A549 (cell line): Measurements from ENCODE around the gene EID2. TPM values are rescaled to one million over a fixed set of nuclear protein-coding genes. Genes with fewer than 3 reads are reported as not detected.

Source experiments
- ATAC-seq, 2 experiments: fragments of 200-7000 bp in 1 of 2; fragments of >200 bp in 1 of 2; cut with Nextera tagmentation in 1 of 2; cut with Tn5 transposase in 1 of 2; 3 replicates each; pipeline versions ENCODE4 v1.8.0 to v1.9.1; 2018 to 2020; ENCODE audit warnings: mild to moderate bottlenecking in 1 of 2, moderate library complexity in 1 of 2
- CTCF ChIA-PET: fragments of 300-600 bp; sonication (Branson Sonifier 250); formaldehyde crosslinking; extraction: SDS; loops from one replicate; lab custom pipeline; 2021; ENCODE audit warnings: antibody characterized with exemption, inconsistent platforms; lab: Yijun Ruan, JAX
- POLR2A ChIA-PET: fragments of 350-600 bp; formaldehyde crosslinking; extraction: SDS; loops from one replicate; lab custom pipeline; 2021; ENCODE audit warnings: antibody characterized with exemption, inconsistent platforms; lab: Yijun Ruan, JAX
- DNase-seq, 2 experiments: peaks; one replicate each; pipeline versions ENCODE4 v3.0.0 to v3.0.0-alpha.2; 2011 to 2016; ENCODE audit warnings: low read depth in 1 of 2, low spot score in 1 of 2
- FAIRE-seq: peaks from 2 replicates; lab custom pipeline; 2011; peaks lifted over from hg19 to GRCh38; lab: Jason Lieb, UNC
- H3K27ac ChIP-seq, 2 experiments: fragments of >200 bp; sonication (Bioruptor Twin); formaldehyde crosslinking; 3 replicates each; pipeline ENCODE4 v1.5.1; 2016 to 2017
- H3K4me1 ChIP-seq: fragments of >200 bp; sonication (Bioruptor Twin); formaldehyde crosslinking; 3 replicates; pipeline ENCODE4 v1.6.1; 2016
- H3K4me2 ChIP-seq: fragments of >200 bp; sonication (Bioruptor Twin); formaldehyde crosslinking; 3 replicates; pipeline ENCODE4 v1.6.1; 2016
- H3K4me3 ChIP-seq: fragments of >200 bp; sonication (Bioruptor Twin); formaldehyde crosslinking; 3 replicates; pipeline ENCODE4 v1.5.1; 2016
- H3K9me3 ChIP-seq: fragments of >200 bp; sonication (Bioruptor Twin); formaldehyde crosslinking; 3 replicates; pipeline ENCODE4 v1.6.1; 2016
- BHLHE40 ChIP-seq: IDR thresholded peaks from 2 replicates; pipeline ENCODE4 v1.6.1; 2012; ENCODE audit warnings: low read depth, low read length, inconsistent platforms
- CBX8 ChIP-seq: fragments of 200-600 bp; sonication (generic); IDR thresholded peaks from 2 replicates; pipeline ENCODE4 v1.6.1; 2016
- CHD2 ChIP-seq: fragments of 150-350 bp; IDR thresholded peaks from 2 replicates; pipeline ENCODE4 v1.6.1; 2014; ENCODE audit warnings: low read length; ENCODE audit not compliant: partially characterized antibody
- CHD4 ChIP-seq: fragments of 200-600 bp; sonication (generic); IDR thresholded peaks from 2 replicates; pipeline ENCODE4 v1.6.1; 2016; ENCODE audit warnings: antibody characterized with exemption, mild to moderate bottlenecking, borderline replicate concordance
- ESRRA ChIP-seq: fragments of 150-350 bp; IDR thresholded peaks from 2 replicates; pipeline ENCODE4 v1.6.1; 2014; ENCODE audit warnings: mild to moderate bottlenecking, low read length, borderline replicate concordance
- FOSB ChIP-seq: fragments of 250-450 bp; sonication (Bioruptor Pico); IDR thresholded peaks from 2 replicates; pipeline ENCODE4 v1.5.0; 2020; ENCODE audit warnings: mild to moderate bottlenecking, moderate library complexity
- FOSL2 ChIP-seq, 2 experiments: fragments of 450-650 bp in 1 of 2; fragments of >200 bp in 1 of 2; sonication (Bioruptor Twin) in 1 of 2; formaldehyde crosslinking; IDR thresholded peaks; 2 replicates each; pipeline versions ENCODE4 v1.5.0 to v1.6.1; 2016 to 2020; ENCODE audit warnings: mild to moderate bottlenecking in 1 of 2, moderate library complexity in 1 of 2
- GATA3 ChIP-seq: IDR thresholded peaks from 2 replicates; pipeline ENCODE4 v1.6.1; 2012; ENCODE audit warnings: borderline replicate concordance
- HOXA7 ChIP-seq: fragments of 250-450 bp; sonication (Bioruptor Pico); IDR thresholded peaks from 2 replicates; pipeline ENCODE4 v1.5.0; 2020; ENCODE audit warnings: mild to moderate bottlenecking, moderate library complexity
- HOXB13 ChIP-seq: fragments of 250-450 bp; sonication (Bioruptor Pico); IDR thresholded peaks from 2 replicates; pipeline ENCODE4 v1.5.0; 2020; ENCODE audit warnings: low read depth, mild to moderate bottlenecking, moderate library complexity
- HOXB5 ChIP-seq: fragments of 250-450 bp; sonication (Bioruptor Pico); IDR thresholded peaks from 2 replicates; pipeline ENCODE4 v1.5.0; 2020; ENCODE audit warnings: mild to moderate bottlenecking, moderate library complexity
- MYC ChIP-seq: IDR thresholded peaks from 2 replicates; pipeline ENCODE4 v1.6.1; 2012; ENCODE audit warnings: mild to moderate bottlenecking, inconsistent platforms, low read length, improper control_type of control experiment, borderline replicate concordance
- NFE2L2 ChIP-seq: fragments of 150-350 bp; conservative IDR thresholded peaks from 2 replicates; pipeline ENCODE4 v1.6.1; 2014; ENCODE audit warnings: low read length
- NR3C1 ChIP-seq: fragments of >200 bp; sonication (Bioruptor Twin); formaldehyde crosslinking; IDR thresholded peaks from 3 replicates; pipeline ENCODE4 v1.6.1; 2017
- POLR2AphosphoS2 ChIP-seq: conservative IDR thresholded peaks from 2 replicates; pipeline ENCODE4 v1.6.1; 2012; ENCODE audit warnings: low read length, improper control_type of control experiment, inconsistent platforms
- RAD21 ChIP-seq, 2 experiments: fragments of >200 bp in 1 of 2; sonication (Bioruptor Twin) in 1 of 2; formaldehyde crosslinking in 1 of 2; IDR thresholded peaks in 1 of 2; conservative IDR thresholded peaks in 1 of 2; 2 replicates in 1 of 2; 3 replicates in 1 of 2; pipeline ENCODE4 v1.6.1; 2012 to 2018; ENCODE audit warnings: inconsistent platforms in 1 of 2
- RNF2 ChIP-seq: fragments of 200-600 bp; sonication (generic); IDR thresholded peaks from 2 replicates; pipeline ENCODE4 v1.6.1; 2016; ENCODE audit warnings: low read depth, mild to moderate bottlenecking, antibody characterized with exemption, moderate library complexity, borderline replicate concordance
- SMC3 ChIP-seq: fragments of >200 bp; sonication (Bioruptor Twin); formaldehyde crosslinking; IDR thresholded peaks from 3 replicates; pipeline ENCODE4 v1.6.1; 2018; ENCODE audit warnings: inconsistent platforms
- SREBF2 ChIP-seq: fragments of 450-650 bp; IDR thresholded peaks from 2 replicates; pipeline ENCODE4 v1.6.1; 2014; ENCODE audit warnings: mild to moderate bottlenecking, moderate library complexity
- TFCP2L1 ChIP-seq: fragments of 250-450 bp; sonication (Bioruptor Pico); IDR thresholded peaks from 2 replicates; pipeline ENCODE4 v1.5.0; 2021; ENCODE audit warnings: mild to moderate bottlenecking
- ZFP36 ChIP-seq: fragments of 450-650 bp; IDR thresholded peaks from 2 replicates; pipeline ENCODE4 v1.6.1; 2014; ENCODE audit warnings: borderline replicate concordance; ENCODE audit not compliant: partially characterized antibody
- WGBS: methylation state at CpG from one replicate; pipeline ENCODE4 v1.1.6; 2017; ENCODE audit errors: missing lambda C conversion rate; 5-methylcytosine and 5-hydroxymethylcytosine counted together
- polyA plus RNA-seq, 4 experiments: library from polyadenylated mRNA; depleted of rRNA in 3 of 4; stranded (reverse); fragments of >200 nt; fragmentation: RNase III in 1 of 4; extraction: RNeasy Plus Mini Kit Qiagen cat#74134 plus additional on column Dnase treatment in 1 of 4; gene quantifications; 2 replicates in 3 of 4; 3 replicates in 1 of 4; pipeline ENCODE4 v1.2.3, GENCODE V29; 2011 to 2017
- TF ChIP-seq, protein P1 (sequence below): fragments of >200 bp; sonication (Bioruptor Twin); formaldehyde crosslinking; IDR thresholded peaks from 2 replicates; pipeline ENCODE4 v1.6.1; 2016
- TF ChIP-seq, protein P2 (sequence below): fragments of >200 bp; sonication (Bioruptor Twin); formaldehyde crosslinking; IDR thresholded peaks from 3 replicates; pipeline ENCODE4 v1.5.1; 2016
- TF ChIP-seq, protein P3 (sequence below): IDR thresholded peaks from 2 replicates; pipeline ENCODE4 v1.6.1; 2012; ENCODE audit warnings: low read depth, borderline replicate concordance
- TF ChIP-seq, protein P4 (sequence below): IDR thresholded peaks from 2 replicates; pipeline ENCODE4 v1.6.1; 2012

The EID2 gene
- polyA plus RNA-seq, 2 of the 4 experiments (the other 2 are of a cell fraction): 26.1 to 53.0 TPM

DNA sequence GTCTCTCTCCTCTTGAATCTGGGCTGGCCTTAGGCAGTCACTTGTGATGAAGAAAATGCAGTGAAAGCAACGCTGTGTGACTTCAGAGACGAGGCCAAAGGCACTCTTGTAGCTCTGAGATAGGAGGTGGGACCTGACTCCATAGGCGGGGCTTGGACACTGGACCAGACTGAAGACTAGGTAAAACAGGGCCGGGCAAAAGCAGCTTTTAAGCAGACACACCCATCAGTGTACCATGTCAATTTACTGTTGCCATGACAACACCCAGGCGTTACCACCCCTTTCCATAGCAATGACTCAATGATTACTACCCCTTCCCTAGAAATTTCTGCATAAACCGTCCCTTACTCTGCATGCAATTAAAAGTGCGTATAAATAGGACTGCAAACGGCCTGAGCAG lies 6.6 kb upstream of the EID2 start (continued):
- TF ChIP-seq ESRRA (no peak), HOXA7 (no peak)
- TF ChIP-seq, protein P1, sequence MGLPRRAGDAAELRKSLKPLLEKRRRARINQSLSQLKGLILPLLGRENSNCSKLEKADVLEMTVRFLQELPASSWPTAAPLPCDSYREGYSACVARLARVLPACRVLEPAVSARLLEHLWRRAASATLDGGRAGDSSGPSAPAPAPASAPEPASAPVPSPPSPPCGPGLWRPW: no peak

DNA sequence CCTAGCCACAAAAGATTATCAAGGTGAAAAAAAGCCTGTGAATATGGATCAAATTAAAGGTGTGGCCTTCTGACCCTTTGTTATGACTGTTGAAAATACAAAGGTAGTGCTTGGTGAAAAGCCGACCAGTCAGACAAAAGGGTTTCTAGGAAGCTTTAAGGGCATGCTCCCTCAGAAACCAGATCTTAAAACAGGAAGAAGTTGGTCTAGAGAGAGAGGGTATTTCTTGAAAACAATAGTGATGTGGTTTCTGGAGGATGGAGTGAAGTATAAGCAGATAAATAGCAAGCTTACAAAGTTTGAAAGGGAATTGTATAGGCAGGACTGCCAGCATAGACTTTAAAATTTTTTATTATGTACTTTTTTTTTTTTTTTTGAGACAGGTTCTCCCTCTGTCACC lies 5.0 kb upstream of the EID2 start:
- WGBS: 60% methylated on average over 1 of the region's 1 CpG
- ChIA-PET CTCF (interaction anchor here (1.0 to 25.5 kb wide), 10 partner anchors 9 to 299 kb away, joined by 3 to 585 read pairs (median 6); partner anchors contain the start of gene EID2B), POLR2A (interaction anchor here (1.0 kb wide), 1 partner anchor 109 kb away, joined by 6 read pairs; the partner anchor contains the start of gene RPS16)
- Histone ChIP-seq H3K9me3 (no peaks in the 10 kb centered on the region), H3K4me3 (no peak overlapping the region), H3K4me2 (no peak overlapping the region), H3K4me1 (peaks cover 6% of the 10 kb centered on the region; the same call in 2 of the 3 replicates), H3K27ac (no peak overlapping the region)
- FAIRE-seq (no peak), ATAC-seq (no peak), DNase-seq (no peak)
- TF ChIP-seq HOXB13: no peak
- TF ChIP-seq, protein P2, sequence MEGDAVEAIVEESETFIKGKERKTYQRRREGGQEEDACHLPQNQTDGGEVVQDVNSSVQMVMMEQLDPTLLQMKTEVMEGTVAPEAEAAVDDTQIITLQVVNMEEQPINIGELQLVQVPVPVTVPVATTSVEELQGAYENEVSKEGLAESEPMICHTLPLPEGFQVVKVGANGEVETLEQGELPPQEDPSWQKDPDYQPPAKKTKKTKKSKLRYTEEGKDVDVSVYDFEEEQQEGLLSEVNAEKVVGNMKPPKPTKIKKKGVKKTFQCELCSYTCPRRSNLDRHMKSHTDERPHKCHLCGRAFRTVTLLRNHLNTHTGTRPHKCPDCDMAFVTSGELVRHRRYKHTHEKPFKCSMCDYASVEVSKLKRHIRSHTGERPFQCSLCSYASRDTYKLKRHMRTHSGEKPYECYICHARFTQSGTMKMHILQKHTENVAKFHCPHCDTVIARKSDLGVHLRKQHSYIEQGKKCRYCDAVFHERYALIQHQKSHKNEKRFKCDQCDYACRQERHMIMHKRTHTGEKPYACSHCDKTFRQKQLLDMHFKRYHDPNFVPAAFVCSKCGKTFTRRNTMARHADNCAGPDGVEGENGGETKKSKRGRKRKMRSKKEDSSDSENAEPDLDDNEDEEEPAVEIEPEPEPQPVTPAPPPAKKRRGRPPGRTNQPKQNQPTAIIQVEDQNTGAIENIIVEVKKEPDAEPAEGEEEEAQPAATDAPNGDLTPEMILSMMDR: no peak
- TF ChIP-seq BHLHE40: no peak
- TF ChIP-seq NR3C1: no peak
- TF ChIP-seq ESRRA: no peak
- TF ChIP-seq NFE2L2: no peak

DNA sequence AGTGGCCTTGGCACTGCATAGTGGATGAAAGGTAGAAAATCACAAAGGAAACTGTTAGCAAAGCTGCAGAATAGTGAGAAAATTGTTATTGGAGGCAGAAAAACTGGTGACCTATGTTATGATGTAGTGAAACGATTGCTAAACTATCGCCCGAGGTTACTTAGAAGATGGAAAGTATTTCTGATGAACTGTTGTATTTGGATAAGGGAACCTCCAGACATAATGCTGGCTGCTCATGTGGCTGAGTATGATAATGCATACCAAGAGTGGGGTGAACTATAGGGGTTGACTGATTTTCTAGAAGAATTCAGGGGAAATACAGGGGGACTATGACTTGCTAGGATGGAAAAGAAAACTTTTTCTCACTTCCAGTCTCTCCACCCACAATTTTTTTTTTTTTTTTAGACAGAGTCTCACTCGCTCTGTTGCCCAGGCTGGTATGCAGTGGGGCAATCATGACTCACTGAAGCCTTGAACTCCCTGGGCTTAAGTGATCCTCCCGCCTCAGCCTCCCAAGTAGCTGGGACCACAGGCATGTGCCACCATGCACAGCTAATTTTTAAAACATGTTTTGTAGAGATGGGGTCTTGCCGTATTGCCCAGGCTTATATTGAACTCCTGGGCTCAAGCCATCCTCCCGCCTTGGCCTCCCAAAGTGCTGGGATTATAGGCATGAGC lies 4.4 kb upstream of the EID2 start:
- FAIRE-seq (peak; percentile 54), ATAC-seq (no peak), DNase-seq (no peak)
- Histone ChIP-seq H3K4me2 (no peak overlapping the region), H3K9me3 (no peaks in the 10 kb centered on the region), H3K27ac (no peak overlapping the region), H3K4me3 (no peak overlapping the region), H3K4me1 (peaks cover 6% of the 10 kb centered on the region; the same call in 2 of the 3 replicates)
- ChIA-PET POLR2A (interaction anchor here (0.7 to 1.0 kb wide), 2 partner anchors 108 to 109 kb away, joined by 3 to 6 read pairs; partner anchors contain the start of gene RPS16), CTCF (interaction anchor here (0.6 to 25.5 kb wide), 11 partner anchors 8 to 299 kb away, joined by 3 to 585 read pairs (median 5); partner anchors contain the start of gene EID2B)
- WGBS: 58% methylated on average over 7 of the region's 7 CpGs
- TF ChIP-seq SREBF2 (no peak), FOSL2 (IDR thresholded peaks at IDR 0.05) (no peak), FOSL2 (CRISPR knock-in tag; IDR thresholded peaks at IDR 0.05) (peak; percentile 42; the same call in 1 of the 2 replicates)

DNA sequence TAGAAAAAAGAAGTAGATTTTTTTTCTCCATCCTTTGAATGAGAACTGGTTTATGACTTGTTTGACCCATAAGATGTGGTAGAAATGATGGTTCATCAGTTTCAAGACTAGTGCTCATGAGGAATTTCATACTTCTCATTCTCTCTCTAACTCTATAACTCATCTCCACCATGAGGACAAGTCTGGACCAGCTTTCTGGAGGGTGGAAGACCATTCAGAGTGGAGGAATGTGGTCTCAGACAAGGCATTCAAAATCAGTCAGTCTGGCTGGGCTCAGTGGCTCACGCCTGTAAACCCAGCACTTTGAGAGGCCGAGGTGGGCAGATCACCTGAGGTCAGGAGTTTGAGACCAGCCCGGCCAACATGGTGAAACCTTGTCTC lies 3.5 kb upstream of the EID2 start:
- no peak overlapping the region for H3K27ac ChIP-seq
- ChIA-PET POLR2A (interaction anchor here (0.7 kb wide), 1 partner anchor 108 kb away, joined by 3 read pairs; the partner anchor contains the start of gene RPS16), CTCF (interaction anchor here (0.7 to 25.5 kb wide), 13 partner anchors 8 to 300 kb away, joined by 3 to 585 read pairs (median 6); partner anchors contain the start of gene EID2B)
- H3K4me3 ChIP-seq: no peak overlapping the region
- H3K4me2 ChIP-seq: no peak overlapping the region
- FAIRE-seq: peak; percentile 77
- ATAC-seq: no peak
- WGBS: 64% methylated on average over 3 of the region's 3 CpGs
- peaks cover 12% of the 10 kb centered on the region for H3K4me1 ChIP-seq
- H3K9me3 ChIP-seq: no peaks in the 10 kb centered on the region
- TF ChIP-seq FOSB (CRISPR knock-in tag): no peak
- TF ChIP-seq, protein P3, sequence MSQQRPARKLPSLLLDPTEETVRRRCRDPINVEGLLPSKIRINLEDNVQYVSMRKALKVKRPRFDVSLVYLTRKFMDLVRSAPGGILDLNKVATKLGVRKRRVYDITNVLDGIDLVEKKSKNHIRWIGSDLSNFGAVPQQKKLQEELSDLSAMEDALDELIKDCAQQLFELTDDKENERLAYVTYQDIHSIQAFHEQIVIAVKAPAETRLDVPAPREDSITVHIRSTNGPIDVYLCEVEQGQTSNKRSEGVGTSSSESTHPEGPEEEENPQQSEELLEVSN: no peak
- no peak for TF ChIP-seq CHD4
- no peak for TF ChIP-seq HOXB5
- TF ChIP-seq CHD2: no peak
- no peak for TF ChIP-seq CBX8
- no peak for TF ChIP-seq SMC3
- no peak for TF ChIP-seq MYC
- TF ChIP-seq POLR2AphosphoS2: no peak
- TF ChIP-seq TFCP2L1 (CRISPR knock-in tag): no peak
- no peak for TF ChIP-seq GATA3
- no peak for TF ChIP-seq ESRRA
- TF ChIP-seq RAD21 (conservative IDR thresholded peaks at IDR 0.05 in 1 of 2, IDR thresholded peaks at IDR 0.05 in 1 of 2): no peak
- TF ChIP-seq, protein P4, sequence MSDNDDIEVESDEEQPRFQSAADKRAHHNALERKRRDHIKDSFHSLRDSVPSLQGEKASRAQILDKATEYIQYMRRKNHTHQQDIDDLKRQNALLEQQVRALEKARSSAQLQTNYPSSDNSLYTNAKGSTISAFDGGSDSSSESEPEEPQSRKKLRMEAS: no peak
- TF ChIP-seq ZFP36: no peak
- no peak for TF ChIP-seq NFE2L2
- no peak for TF ChIP-seq BHLHE40
- TF ChIP-seq RNF2: no peak
- TF ChIP-seq, protein P2: no peak
- TF ChIP-seq FOSL2 (IDR thresholded peaks at IDR 0.05): no peak
- TF ChIP-seq FOSL2 (CRISPR knock-in tag; IDR thresholded peaks at IDR 0.05): no peak
- no peak for DNase-seq
